C4-2B (cell line): Measurements from ENCODE around the gene KCNIP4.

ENCODE experiments used
- CTCF ChIP-seq: fragments of 450-650 bp; conservative IDR thresholded peaks from 2 replicates; pipeline ENCODE4 v1.5.1; 2017; ENCODE audit warnings: mild to moderate bottlenecking
- ZFX ChIP-seq: fragments of 450-650 bp; IDR thresholded peaks from 2 replicates; pipeline ENCODE4 v1.6.1; 2017

- TF ChIP-seq CTCF: no peak
- no peak for TF ChIP-seq ZFX
Measured at GRCh38 chr4:21960793-21961192, 12.2 kb upstream of the KCNIP4 start.
